Neural cell (in vitro differentiated cells): ENCODE measurements around the gene SDF4. TPM values are rescaled to one million over a fixed set of nuclear protein-coding genes. Genes with fewer than 3 reads are reported as not detected.

ENCODE experiments used
- H2AFZ ChIP-seq: fragments of 200-600, 300-800 bp; sonication (generic), shearing (Covaris generic); 2 replicates; pipeline ENCODE4 v1.6.0; 2014; ENCODE audit warnings: low read depth, mild to moderate bottlenecking, antibody characterized with exemption, low read length, moderate library complexity
- H3F3A ChIP-seq: fragments of 200-600 bp; shearing (Covaris generic); 2 replicates; pipeline ENCODE4 v1.6.1; 2016; ENCODE audit warnings: mild to moderate bottlenecking, moderate library complexity, mixed read lengths, antibody characterized with exemption, low read length; ENCODE audit not compliant: insufficient read depth, poor library complexity, severe bottlenecking
- H3K27ac ChIP-seq: fragments of 200-600, 300-800 bp; sonication (generic), shearing (Covaris generic); 2 replicates; pipeline ENCODE4 v1.5.1; 2014; ENCODE audit warnings: mild to moderate bottlenecking, low read length, moderate library complexity
- H3K27me3 ChIP-seq: fragments of 300-800, 200-600 bp; sonication (generic), shearing (Covaris generic); 2 replicates; pipeline ENCODE4 v1.6.0; 2014; ENCODE audit warnings: mild to moderate bottlenecking, low read depth, low read length, moderate library complexity; ENCODE audit not compliant: insufficient read depth
- H3K36me3 ChIP-seq: fragments of 300-800, 200-600 bp; sonication (generic), shearing (Covaris generic); 2 replicates; pipeline ENCODE4 v1.5.1; 2014; ENCODE audit warnings: mild to moderate bottlenecking, antibody characterized with exemption, low read length, moderate library complexity; ENCODE audit not compliant: insufficient read depth
- H3K4me2 ChIP-seq: fragments of 300-800, 200-600 bp; sonication (generic), shearing (Covaris generic); 2 replicates; pipeline ENCODE4 v1.6.0; 2014; ENCODE audit warnings: mild to moderate bottlenecking, low read length
- H3K4me3 ChIP-seq: fragments of 300-800, 200-600 bp; sonication (generic), shearing (Covaris generic); 2 replicates; pipeline ENCODE4 v1.5.1; 2014; ENCODE audit warnings: mild to moderate bottlenecking, low read length, moderate library complexity
- H3K79me2 ChIP-seq: fragments of 200-600 bp; shearing (Covaris generic); replicated peaks from 2 replicates; pipeline ENCODE4 v1.6.0; 2014; ENCODE audit warnings: mild to moderate bottlenecking, low read length, moderate library complexity; ENCODE audit not compliant: insufficient read depth
- H3K9ac ChIP-seq: fragments of 300-800, 200-600 bp; sonication (generic), shearing (Covaris generic); 2 replicates; pipeline ENCODE4 v1.6.1; 2016; ENCODE audit warnings: mild to moderate bottlenecking, low read length, mixed read lengths
- H3K9me2 ChIP-seq: fragments of 200-600 bp; shearing (Covaris generic); 2 replicates; pipeline ENCODE4 v1.6.1; 2016; ENCODE audit warnings: mild to moderate bottlenecking, low read length, mixed read lengths; ENCODE audit not compliant: insufficient read depth
- H3K9me3 ChIP-seq: fragments of 200-600, 300-800 bp; sonication (generic), shearing (Covaris generic); 2 replicates; pipeline ENCODE4 v1.6.1; 2016; ENCODE audit warnings: mild to moderate bottlenecking, mixed run types, low read length, moderate library complexity, mixed read lengths
- H4K20me1 ChIP-seq: fragments of 200-600 bp; shearing (Covaris generic); 2 replicates; pipeline ENCODE4 v1.6.1; 2016; ENCODE audit warnings: mild to moderate bottlenecking, mixed run types; ENCODE audit not compliant: insufficient read depth
- CTCF ChIP-seq: fragments of 450-650 bp; IDR thresholded peaks from 2 replicates; pipeline ENCODE4 v1.5.1; 2014; ENCODE audit warnings: antibody characterized with exemption, mild to moderate bottlenecking, moderate library complexity; ENCODE audit not compliant: poor library complexity, severe bottlenecking
- EP300 ChIP-seq: fragments of 450-650 bp; conservative IDR thresholded peaks from 2 replicates; pipeline ENCODE4 v1.6.1; 2014; ENCODE audit warnings: antibody characterized with exemption, mild to moderate bottlenecking, moderate library complexity; ENCODE audit not compliant: poor library complexity, severe bottlenecking
- EZH2 ChIP-seq: fragments of 200-600, 300-800 bp; shearing (Covaris generic), sonication (generic); IDR thresholded peaks from 2 replicates; pipeline ENCODE4 v1.6.1; 2014; ENCODE audit warnings: antibody characterized with exemption, low read length, borderline replicate concordance, mild to moderate bottlenecking; ENCODE audit not compliant: insufficient read depth, poor library complexity, severe bottlenecking
- MXI1 ChIP-seq: fragments of 450-650 bp; conservative IDR thresholded peaks from 2 replicates; pipeline ENCODE4 v1.6.1; 2014; ENCODE audit warnings: antibody characterized with exemption, mild to moderate bottlenecking; ENCODE audit not compliant: poor library complexity, severe bottlenecking
- POLR2AphosphoS5 ChIP-seq: IDR thresholded peaks from 2 replicates; pipeline ENCODE4 v1.6.1; 2012
- RAD21 ChIP-seq: fragments of 450-650 bp; conservative IDR thresholded peaks from 2 replicates; pipeline ENCODE4 v1.6.1; 2014; ENCODE audit warnings: antibody characterized with exemption, mild to moderate bottlenecking, moderate library complexity
- REST ChIP-seq: IDR thresholded peaks from 2 replicates; pipeline ENCODE4 v1.6.1; 2012; ENCODE audit warnings: borderline replicate concordance
- SMC3 ChIP-seq: fragments of 450-650 bp; conservative IDR thresholded peaks from 2 replicates; pipeline ENCODE4 v1.6.1; 2014; ENCODE audit warnings: antibody characterized with exemption, mild to moderate bottlenecking, moderate library complexity; ENCODE audit not compliant: poor library complexity
- TAF1 ChIP-seq: IDR thresholded peaks from 2 replicates; pipeline ENCODE4 v1.6.1; 2012; ENCODE audit warnings: low read depth
- polyA plus RNA-seq: library from polyadenylated mRNA; depleted of rRNA; stranded (reverse); fragments of >200 nt; gene quantifications from 2 replicates; pipeline ENCODE4 v1.2.3, GENCODE V29; 2014

Gene SDF4
- polyA plus RNA-seq, 1 donor from 2014 or later = 91.2 TPM

- peaks cover 3% of the 10 kb centered on the region for H3K27me3 ChIP-seq
- no peak for TF ChIP-seq SMC3
- no peaks in the 10 kb centered on the region for H3K79me2 ChIP-seq
- no peaks in the 10 kb centered on the region for H3K36me3 ChIP-seq
- no peak overlapping the region for H3K27ac ChIP-seq
- H3K9me3 ChIP-seq = no peaks in the 10 kb centered on the region
- H4K20me1 ChIP-seq = no peaks in the 10 kb centered on the region
- no peak overlapping the region for H3K4me3 ChIP-seq
- no peak overlapping the region for H3K9ac ChIP-seq
- no peak overlapping the region for H3K4me2 ChIP-seq
- no peak overlapping the region for H2AFZ ChIP-seq
- H3F3A ChIP-seq = no peaks in the 10 kb centered on the region
- no peaks in the 10 kb centered on the region for H3K9me2 ChIP-seq
These were observed 15.6 kb upstream of the SDF4 start for GRCh38 chr1:1247341-1247913.

GRCh38 chr1:1246577-1247340 lies 15.0 kb upstream of the SDF4 start, which contains the start of gene C1QTNF12:
TSS of gene C1QTNF12 (minus strand) at chr1:1246722. CDS start at chr1:1246690, 32 bp downstream.
- Histone ChIP-seq H3K4me2 (no peak within 1 kb of the TSS), H3K9me2 (no peaks in the 10 kb centered on the region), H3K9me3 (no peaks in the 10 kb centered on the region), H3K9ac (no peak within 1 kb of the TSS), H2AFZ (no peak within 1 kb of the TSS), H3F3A (no peaks in the 10 kb centered on the region), H3K27ac (no peak within 1 kb of the TSS), H3K79me2 (no peaks in the 10 kb centered on the region), H3K36me3 (no peaks in the 10 kb centered on the region), H3K27me3 (peaks cover 3% of the 10 kb centered on the region), H4K20me1 (no peaks in the 10 kb centered on the region), H3K4me3 (no peak within 1 kb of the TSS)
- TF ChIP-seq REST = no peak
- no peak for TF ChIP-seq EP300
- TF ChIP-seq SMC3 = no peak
- no peak for TF ChIP-seq CTCF
- no peak for TF ChIP-seq RAD21
- no peak for TF ChIP-seq MXI1
- no peak for TF ChIP-seq TAF1
- no peak for TF ChIP-seq EZH2
- no peak for TF ChIP-seq POLR2AphosphoS5
